ENCODE results near the gene GRP. TPM values are rescaled to one million over a fixed set of nuclear protein-coding genes. Genes with fewer than 3 reads are reported as not detected.

GRP gene
- total and polyA plus RNA-seq, 9 donors, result 1.1 TPM; not detected in 8

GRCh38 chr18:59208602-59209125, 11.3 kb upstream of the GRP start:
- TF ChIP-seq CTCF (IDR thresholded peaks at IDR 0.05) (no peak), EP300 (IDR thresholded peaks at IDR 0.05) (no peak), POLR2A (IDR thresholded peaks at IDR 0.05) (no peak)
- H3K27ac ChIP-seq, result no peak overlapping the region
- 37 to 42% (median 39%) methylated on average over 6 of the region's 6 CpGs for WGBS, 3 donors
- no peaks in the 10 kb centered on the region for H3K27me3 ChIP-seq
- DNase-seq, result no peak
- no peaks in the 10 kb centered on the region for H3K4me1 ChIP-seq (ENCODE audit: insufficient read depth)
- H3K9me3 ChIP-seq, result no peaks in the 10 kb centered on the region
- no peak overlapping the region for H3K4me3 ChIP-seq
- no peaks in the 10 kb centered on the region for H3K36me3 ChIP-seq
- intact Hi-C loops (cut with DNase I), result no loop called here

GRCh38 chr18:59210299-59210698, 9.7 kb upstream of the GRP start:
- Histone ChIP-seq H3K4me1 (ENCODE audit: insufficient read depth) (no peaks in the 10 kb centered on the region), H3K9me3 (no peaks in the 10 kb centered on the region), H3K36me3 (no peaks in the 10 kb centered on the region), H3K4me3 (no peak overlapping the region), H3K27me3 (no peaks in the 10 kb centered on the region), H3K27ac (no peak overlapping the region)
- WGBS, 3 donors, result 82 to 91% (median 86%) methylated on average over 4 of the region's 4 CpGs
- DNase-seq, result no peak
- intact Hi-C loops (cut with DNase I), result no loop called here
- TF ChIP-seq POLR2A (IDR thresholded peaks at IDR 0.05), result no peak
- no peak for TF ChIP-seq CTCF (IDR thresholded peaks at IDR 0.05)
- TF ChIP-seq EP300 (IDR thresholded peaks at IDR 0.05), result no peak

GRCh38 chr18:59211629-59212028, 8.3 kb upstream of the GRP start:
- intact Hi-C loops (cut with DNase I), result no loop called here
- TF ChIP-seq CTCF (IDR thresholded peaks at IDR 0.05), result no peak
- no peak for TF ChIP-seq POLR2A (IDR thresholded peaks at IDR 0.05)
- H3K4me3 ChIP-seq, result no peak overlapping the region
- 75 to 88% (median 80%) methylated on average over 2 of the region's 2 CpGs for WGBS, 3 donors
- DNase-seq, result no peak
- no peaks in the 10 kb centered on the region for H3K9me3 ChIP-seq
- no peaks in the 10 kb centered on the region for H3K36me3 ChIP-seq
- H3K4me1 ChIP-seq (ENCODE audit: insufficient read depth), result no peaks in the 10 kb centered on the region
- H3K27ac ChIP-seq, result no peak overlapping the region
- H3K27me3 ChIP-seq, result no peaks in the 10 kb centered on the region

- intact Hi-C loops (cut with DNase I), result no loop called here
- no peak for TF ChIP-seq POLR2A (IDR thresholded peaks at IDR 0.05)
- DNase-seq, result no peak
- 50 to 62% (median 59%) methylated on average over 6 of the region's 6 CpGs for WGBS, 3 donors
- Histone ChIP-seq H3K36me3 (no peaks in the 10 kb centered on the region), H3K27ac (no peak overlapping the region), H3K27me3 (no peaks in the 10 kb centered on the region), H3K4me3 (no peak overlapping the region), H3K4me1 (ENCODE audit: insufficient read depth) (no peaks in the 10 kb centered on the region), H3K9me3 (no peaks in the 10 kb centered on the region)
These were observed 1.9 kb upstream of the GRP start for GRCh38 chr18:59218018-59218417.

- no peak for DNase-seq
- no peaks in the 10 kb centered on the region for H3K9me3 ChIP-seq
- H3K27ac ChIP-seq, result no peak overlapping the region
- no peak for TF ChIP-seq EP300 (IDR thresholded peaks at IDR 0.05)
- no peak for TF ChIP-seq CTCF (IDR thresholded peaks at IDR 0.05)
- TF ChIP-seq POLR2A (IDR thresholded peaks at IDR 0.05), result no peak
- H3K36me3 ChIP-seq, result no peaks in the 10 kb centered on the region
- intact Hi-C loops (cut with DNase I), result no loop called here
- H3K27me3 ChIP-seq, result no peaks in the 10 kb centered on the region
- 1% methylated on average over 25 to 46 of the region's 46 CpGs for WGBS, 3 donors
- no peaks in the 10 kb centered on the region for H3K4me1 ChIP-seq (ENCODE audit: insufficient read depth)
- no peak overlapping the region for H3K4me3 ChIP-seq
These were observed 316 bp downstream of the GRP start for GRCh38 chr18:59220164-59220783.
